GM21717 (cell line): ENCODE measurements around the gene GLYATL1.

Source experiments
- ATAC-seq: cut with Tn5 transposase; IDR thresholded peaks from one replicate; pipeline ENCODE4 v1.9.1; 2021; ENCODE audit warnings: mild to moderate bottlenecking, moderate library complexity; ENCODE audit not compliant: unreplicated experiment

The GLYATL1 gene

GRCh38 chr11:58926251-58926650 lies 13.0 kb upstream of the GLYATL1 start:
- no peak for ATAC-seq

GRCh38 chr11:58926695-58927094 lies 12.6 kb upstream of the GLYATL1 start:
- ATAC-seq = no peak

- ATAC-seq = no peak
Observed at GRCh38 chr11:58927393-58928106, 11.7 kb upstream of the GLYATL1 start.

- ATAC-seq = no peak
Observed at GRCh38 chr11:58928107-58928499, 11.2 kb upstream of the GLYATL1 start.

- no peak for ATAC-seq
Observed at GRCh38 chr11:58928691-58929090, 10.6 kb upstream of the GLYATL1 start.

GRCh38 chr11:58930926-58931325 lies 8.4 kb upstream of the GLYATL1 start:
- ATAC-seq = no peak

GRCh38 chr11:58933661-58934060 lies 5.6 kb upstream of the GLYATL1 start:
- ATAC-seq = no peak

- ATAC-seq = no peak
Observed at GRCh38 chr11:58934945-58935513, 4.3 kb upstream of the GLYATL1 start.

- ATAC-seq = no peak
Observed at GRCh38 chr11:58938398-58938797, 890 bp upstream of the GLYATL1 start.

GRCh38 chr11:58940028-58940427 lies 740 bp downstream of the GLYATL1 start:
- ATAC-seq = no peak

- no peak for ATAC-seq
Observed at GRCh38 chr11:58941838-58942237, 2.5 kb downstream of the GLYATL1 start.

GRCh38 chr11:58945663-58946062 lies 6.4 kb downstream of the GLYATL1 start:
- no peak for ATAC-seq

GRCh38 chr11:58949184-58949583 lies 9.9 kb downstream of the GLYATL1 start:
- ATAC-seq = no peak

- peak; percentile 89 for ATAC-seq
Observed at GRCh38 chr11:58957922-58958321, 18.6 kb downstream of the GLYATL1 start.

- ATAC-seq = peak; percentile 70
Observed at GRCh38 chr11:58958500-58958899, 19.2 kb downstream of the GLYATL1 start.

GRCh38 chr11:58963551-58964104 lies 24.3 kb downstream of the GLYATL1 start:
- ATAC-seq = no peak

GRCh38 chr11:58965246-58965985 lies 26.1 kb downstream of the GLYATL1 start:
- no peak for ATAC-seq

GRCh38 chr11:58968251-58968711 lies 29.0 kb downstream of the GLYATL1 start:
- ATAC-seq = no peak

GRCh38 chr11:58977470-58977869 lies 38.2 kb downstream of the GLYATL1 start:
- ATAC-seq = no peak

GRCh38 chr11:58979222-58979621 lies 39.9 kb downstream of the GLYATL1 start:
- no peak for ATAC-seq

- ATAC-seq = no peak
Observed at GRCh38 chr11:58980159-58980843, 41.0 kb downstream of the GLYATL1 start.
